ENCODE data around the gene SMCO4.

DNA sequence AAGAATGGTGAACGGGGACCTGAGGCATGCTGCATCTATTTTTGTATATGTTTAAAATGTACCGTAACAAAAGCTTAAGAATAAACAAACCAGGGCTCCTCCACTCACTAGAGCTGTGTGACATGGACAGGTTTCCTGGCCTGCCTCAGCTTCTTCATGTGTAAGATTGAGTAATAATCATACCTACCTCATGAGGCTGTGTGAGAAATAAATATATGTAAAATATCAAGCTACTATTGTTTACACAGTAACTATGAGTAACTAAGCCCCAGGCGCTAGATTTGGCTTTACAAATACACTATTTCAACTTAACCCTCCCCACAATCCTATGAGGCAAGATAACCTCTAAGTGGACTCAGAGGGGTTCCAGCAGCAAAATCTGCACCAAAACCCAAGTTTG is 66.4 kb downstream of the SMCO4 start:
- TF ChIP-seq CTCF (IDR thresholded peaks at IDR 0.05; ENCODE audit: low read length), result no peak
- no peak for TF ChIP-seq EZH2 (IDR thresholded peaks at IDR 0.05; ENCODE audit: borderline replicate concordance, low read length)

Data from OCI-LY1 (cell line).